Trophoblast cell (in vitro differentiated cells and primary cell): ENCODE measurements around the gene RIPOR3.
"Not testable (repeated sequence)": the region's sequence is repeated elsewhere in the genome, so short reads cannot be mapped to it uniquely, and the experiment has no call there.

Experiments used
- DNase-seq, 2 donors: peaks; one replicate each; pipeline ENCODE4 v3.0.0-alpha.2; 2016
- H2AFZ ChIP-seq: 2 replicates; pipeline ENCODE4 v1.6.1; 2013; ENCODE audit warnings: low read length, moderate library complexity, mild to moderate bottlenecking; ENCODE audit not compliant: insufficient read depth, poor library complexity
- H2AK5ac ChIP-seq: 2 replicates; pipeline ENCODE4 v1.6.1; 2013; ENCODE audit warnings: mild to moderate bottlenecking, low read length
- H2BK120ac ChIP-seq: 2 replicates; pipeline ENCODE4 v1.6.1; 2013; ENCODE audit warnings: low read length, mild to moderate bottlenecking, moderate library complexity; ENCODE audit not compliant: insufficient read depth, poor library complexity
- H2BK12ac ChIP-seq: 2 replicates; pipeline ENCODE4 v1.6.1; 2013; ENCODE audit warnings: mild to moderate bottlenecking, low read length, moderate library complexity
- H2BK5ac ChIP-seq: 2 replicates; pipeline ENCODE4 v1.6.1; 2013; ENCODE audit warnings: low read length, low read depth, moderate library complexity, mild to moderate bottlenecking; ENCODE audit not compliant: poor library complexity
- H3K14ac ChIP-seq: 2 replicates; pipeline ENCODE4 v1.6.1; 2013; ENCODE audit warnings: mild to moderate bottlenecking, low read length
- H3K18ac ChIP-seq: 2 replicates; pipeline ENCODE4 v1.6.1; 2013; ENCODE audit warnings: mild to moderate bottlenecking, low read length
- H3K23ac ChIP-seq: 2 replicates; pipeline ENCODE4 v1.6.1; 2013; ENCODE audit warnings: low read length
- H3K27ac ChIP-seq: 2 replicates; pipeline ENCODE4 v1.5.1; 2013; ENCODE audit warnings: low read depth, mild to moderate bottlenecking, inconsistent platforms, low read length, moderate library complexity
- H3K27me3 ChIP-seq: 2 replicates; pipeline ENCODE4 v1.6.1; 2013; ENCODE audit warnings: inconsistent platforms, mild to moderate bottlenecking, low read length, moderate library complexity; ENCODE audit not compliant: insufficient read depth
- H3K36me3 ChIP-seq, 2 experiments: 1 replicate in 1 of 2; 2 replicates in 1 of 2; pipeline ENCODE4 v1.6.1; 2013; ENCODE audit warnings: low read length in 2 of 2, mild to moderate bottlenecking in 2 of 2, moderate library complexity in 1 of 2; ENCODE audit not compliant: insufficient read depth in 2 of 2, control insufficient read depth in 1 of 2
- H3K4ac ChIP-seq: 2 replicates; pipeline ENCODE4 v1.6.1; 2013; ENCODE audit warnings: low read depth, mild to moderate bottlenecking, low read length, moderate library complexity
- H3K4me1 ChIP-seq, 2 experiments: 1 replicate in 1 of 2; 2 replicates in 1 of 2; pipeline ENCODE4 v1.6.1; 2013; ENCODE audit warnings: low read length in 2 of 2, mild to moderate bottlenecking in 2 of 2, moderate library complexity in 1 of 2; ENCODE audit not compliant: insufficient read depth in 2 of 2, control insufficient read depth in 1 of 2
- H3K4me2 ChIP-seq: 2 replicates; pipeline ENCODE4 v1.6.1; 2013; ENCODE audit warnings: inconsistent platforms, mild to moderate bottlenecking, low read length, moderate library complexity
- H3K4me3 ChIP-seq: 2 replicates; pipeline ENCODE4 v1.5.1; 2013; ENCODE audit warnings: mild to moderate bottlenecking, low read depth, low read length, inconsistent platforms
- H3K79me1 ChIP-seq: one replicate; pipeline ENCODE4 v1.6.1; 2013; ENCODE audit warnings: low read length
- H3K79me2 ChIP-seq: 2 replicates; pipeline ENCODE4 v1.6.1; 2013; ENCODE audit warnings: low read length, mild to moderate bottlenecking; ENCODE audit not compliant: control insufficient read depth, insufficient read depth, poor library complexity
- H3K9ac ChIP-seq: 2 replicates; pipeline ENCODE4 v1.6.1; 2013; ENCODE audit warnings: mild to moderate bottlenecking, low read length
- H3K9me3 ChIP-seq: 2 replicates; pipeline ENCODE4 v1.6.1; 2013; ENCODE audit warnings: low read depth, mild to moderate bottlenecking, control low read depth, inconsistent platforms, low read length; ENCODE audit not compliant: insufficient read depth
- H4K12ac ChIP-seq: 2 replicates; pipeline ENCODE4 v1.6.1; 2013; ENCODE audit warnings: low read depth, mild to moderate bottlenecking, low read length, moderate library complexity
- H4K8ac ChIP-seq: 2 replicates; pipeline ENCODE4 v1.6.1; 2013; ENCODE audit warnings: low read depth, mild to moderate bottlenecking, low read length, moderate library complexity
- H4K91ac ChIP-seq: one replicate; pipeline ENCODE4 v1.6.1; 2013; ENCODE audit warnings: low read depth, mild to moderate bottlenecking, low read length, moderate library complexity
- whole genome bisulfite sequencing: extraction: QIAGEN DNeasy Blood & Tissue Kit; methylation state at CpG from one replicate; pipeline ENCODE4 v1.1.7; 2013; ENCODE audit warnings: missing lambda C conversion rate; ENCODE audit not compliant: insufficient read length, insufficient coverage; ENCODE audit errors: extremely low coverage; 5-methylcytosine and 5-hydroxymethylcytosine counted together

Gene RIPOR3

GRCh38 chr20:50540620-50541605, 150.4 kb downstream of the RIPOR3 start:
- Histone ChIP-seq H3K27me3 (no peaks in the 10 kb centered on the region), H3K4me2 (peak overlapping the region; percentile 27), H3K4me3 (no peak overlapping the region), H3K4ac (peak overlapping the region; percentile 42), H3K23ac (no peak overlapping the region), H4K8ac (peak overlapping the region; percentile 30), H2BK5ac (peak overlapping the region; percentile 87), H3K27ac (peak overlapping the region; percentile 74), H3K9me3 (no peaks in the 10 kb centered on the region), H3K79me2 (peaks cover 3% of the 10 kb centered on the region), H2BK120ac (peak overlapping the region; percentile 92), H4K91ac (peak overlapping the region; percentile 84), H3K18ac (peak overlapping the region; percentile 44), H2AK5ac (peak overlapping the region; percentile 94), H3K4me1 (peaks cover 17% of the 10 kb centered on the region in 2 experiments), H4K12ac (peak overlapping the region; percentile 35), H2AFZ (no peak overlapping the region), H3K79me1 (peaks cover 12% of the 10 kb centered on the region), H2BK12ac (peak overlapping the region; percentile 94), H3K9ac (no peak overlapping the region), H3K14ac (peak overlapping the region; percentile 75), H3K36me3 (no peaks in the 10 kb centered on the region)
- WGBS: no CpG with 5 or more reads among the region's 14 CpGs
- peak; percentile 81 to 94 for DNase-seq

GRCh38 chr20:50539798-50540197, 151.5 kb downstream of the RIPOR3 start:
- H3K4me2 ChIP-seq, DNase-seq, H2BK5ac ChIP-seq, H4K8ac ChIP-seq, H3K79me2 ChIP-seq, H2BK12ac ChIP-seq, H3K36me3 ChIP-seq, H3K27ac ChIP-seq, H3K4me3 ChIP-seq, H3K4ac ChIP-seq, H2AFZ ChIP-seq, H3K9me3 ChIP-seq, H3K23ac ChIP-seq, H4K12ac ChIP-seq, H2AK5ac ChIP-seq, H2BK120ac ChIP-seq, H3K27me3 ChIP-seq, H4K91ac ChIP-seq, H3K9ac ChIP-seq, H3K18ac ChIP-seq, H3K14ac ChIP-seq: not testable (repeated sequence)
- H3K4me1 ChIP-seq: peaks cover 17 to 19% of the 10 kb centered on the region in 2 experiments
- H3K79me1 ChIP-seq: peaks cover 12% of the 10 kb centered on the region
- WGBS: 100% methylated on average over 3 of the region's 8 CpGs

- Histone ChIP-seq H3K27me3 (no peaks in the 10 kb centered on the region), H3K9me3 (peaks cover 2% of the 10 kb centered on the region), H4K8ac (no peak overlapping the region), H3K79me2 (peaks cover 5% of the 10 kb centered on the region), H3K14ac (no peak overlapping the region), H3K9ac (no peak overlapping the region), H2AK5ac (no peak overlapping the region), H4K91ac (no peak overlapping the region), H3K27ac (no peak overlapping the region), H2AFZ (no peak overlapping the region), H3K23ac (no peak overlapping the region), H3K79me1 (peaks cover 12% of the 10 kb centered on the region), H2BK5ac (no peak overlapping the region), H2BK12ac (no peak overlapping the region), H3K4ac (no peak overlapping the region), H4K12ac (no peak overlapping the region), H3K4me3 (no peak overlapping the region), H3K18ac (no peak overlapping the region), H2BK120ac (no peak overlapping the region), H3K4me2 (no peak overlapping the region), H3K4me1 (peaks cover 17 to 20% of the 10 kb centered on the region in 2 experiments), H3K36me3 (peaks cover 0 to 2% of the 10 kb centered on the region in 2 experiments)
- WGBS: no CpG with 5 or more reads among the region's 4 CpGs
- DNase-seq: no peak
These were observed 153.1 kb downstream of the RIPOR3 start for GRCh38 chr20:50538276-50538675.

- Histone ChIP-seq H2BK12ac (no peak overlapping the region), H3K4me1 (peaks cover 17 to 20% of the 10 kb centered on the region in 2 experiments), H3K9ac (no peak overlapping the region), H3K27ac (no peak overlapping the region), H3K23ac (no peak overlapping the region), H3K18ac (no peak overlapping the region), H2AK5ac (no peak overlapping the region), H3K14ac (no peak overlapping the region), H3K9me3 (peaks cover 2% of the 10 kb centered on the region), H2BK120ac (no peak overlapping the region), H3K4ac (no peak overlapping the region), H4K91ac (no peak overlapping the region), H2AFZ (no peak overlapping the region), H3K4me2 (no peak overlapping the region), H3K79me2 (peaks cover 5% of the 10 kb centered on the region), H2BK5ac (no peak overlapping the region), H4K8ac (no peak overlapping the region), H3K4me3 (no peak overlapping the region), H3K36me3 (peaks cover 0 to 2% of the 10 kb centered on the region in 2 experiments), H3K27me3 (no peaks in the 10 kb centered on the region), H4K12ac (no peak overlapping the region), H3K79me1 (peaks cover 12% of the 10 kb centered on the region)
- no CpG with 5 or more reads among the region's 7 CpGs for WGBS
- no peak for DNase-seq
These were observed 153.7 kb downstream of the RIPOR3 start for GRCh38 chr20:50537546-50538201.
